ENCODE measurements around the gene PCNX2.
A peak's percentile ranks its signal among the peaks of the same experiment; 100 is the strongest.

The PCNX2 gene

DNA sequence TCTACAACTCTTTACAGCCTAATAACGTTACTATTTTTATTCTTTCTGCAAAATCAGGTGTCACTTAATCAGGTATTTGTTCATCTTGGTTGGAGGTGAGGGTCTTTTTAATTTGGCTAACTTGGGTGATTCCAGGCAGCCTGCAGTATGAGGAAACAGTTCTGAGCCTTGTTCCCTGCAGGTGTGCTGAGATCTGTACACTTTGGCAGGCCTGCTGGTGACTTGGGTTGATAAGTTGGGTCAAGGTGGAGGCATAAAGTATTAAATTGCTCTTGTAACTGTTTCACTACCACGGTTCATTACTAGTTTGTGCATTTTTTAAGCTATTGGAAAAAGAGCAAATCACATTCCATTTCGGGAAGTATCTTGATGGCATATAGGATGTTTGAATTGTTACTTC, 42.0 kb upstream of the PCNX2 start:
- no peak overlapping the region for H3K4me3 ChIP-seq (ENCODE audit: low read length)
- TF ChIP-seq, protein P1, sequence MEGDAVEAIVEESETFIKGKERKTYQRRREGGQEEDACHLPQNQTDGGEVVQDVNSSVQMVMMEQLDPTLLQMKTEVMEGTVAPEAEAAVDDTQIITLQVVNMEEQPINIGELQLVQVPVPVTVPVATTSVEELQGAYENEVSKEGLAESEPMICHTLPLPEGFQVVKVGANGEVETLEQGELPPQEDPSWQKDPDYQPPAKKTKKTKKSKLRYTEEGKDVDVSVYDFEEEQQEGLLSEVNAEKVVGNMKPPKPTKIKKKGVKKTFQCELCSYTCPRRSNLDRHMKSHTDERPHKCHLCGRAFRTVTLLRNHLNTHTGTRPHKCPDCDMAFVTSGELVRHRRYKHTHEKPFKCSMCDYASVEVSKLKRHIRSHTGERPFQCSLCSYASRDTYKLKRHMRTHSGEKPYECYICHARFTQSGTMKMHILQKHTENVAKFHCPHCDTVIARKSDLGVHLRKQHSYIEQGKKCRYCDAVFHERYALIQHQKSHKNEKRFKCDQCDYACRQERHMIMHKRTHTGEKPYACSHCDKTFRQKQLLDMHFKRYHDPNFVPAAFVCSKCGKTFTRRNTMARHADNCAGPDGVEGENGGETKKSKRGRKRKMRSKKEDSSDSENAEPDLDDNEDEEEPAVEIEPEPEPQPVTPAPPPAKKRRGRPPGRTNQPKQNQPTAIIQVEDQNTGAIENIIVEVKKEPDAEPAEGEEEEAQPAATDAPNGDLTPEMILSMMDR (IDR thresholded peaks at IDR 0.05; ENCODE audit: insufficient read depth, low read depth, low read length, missing control alignments): no peak
- no peak for DNase-seq (ENCODE audit: low read depth)

DNA sequence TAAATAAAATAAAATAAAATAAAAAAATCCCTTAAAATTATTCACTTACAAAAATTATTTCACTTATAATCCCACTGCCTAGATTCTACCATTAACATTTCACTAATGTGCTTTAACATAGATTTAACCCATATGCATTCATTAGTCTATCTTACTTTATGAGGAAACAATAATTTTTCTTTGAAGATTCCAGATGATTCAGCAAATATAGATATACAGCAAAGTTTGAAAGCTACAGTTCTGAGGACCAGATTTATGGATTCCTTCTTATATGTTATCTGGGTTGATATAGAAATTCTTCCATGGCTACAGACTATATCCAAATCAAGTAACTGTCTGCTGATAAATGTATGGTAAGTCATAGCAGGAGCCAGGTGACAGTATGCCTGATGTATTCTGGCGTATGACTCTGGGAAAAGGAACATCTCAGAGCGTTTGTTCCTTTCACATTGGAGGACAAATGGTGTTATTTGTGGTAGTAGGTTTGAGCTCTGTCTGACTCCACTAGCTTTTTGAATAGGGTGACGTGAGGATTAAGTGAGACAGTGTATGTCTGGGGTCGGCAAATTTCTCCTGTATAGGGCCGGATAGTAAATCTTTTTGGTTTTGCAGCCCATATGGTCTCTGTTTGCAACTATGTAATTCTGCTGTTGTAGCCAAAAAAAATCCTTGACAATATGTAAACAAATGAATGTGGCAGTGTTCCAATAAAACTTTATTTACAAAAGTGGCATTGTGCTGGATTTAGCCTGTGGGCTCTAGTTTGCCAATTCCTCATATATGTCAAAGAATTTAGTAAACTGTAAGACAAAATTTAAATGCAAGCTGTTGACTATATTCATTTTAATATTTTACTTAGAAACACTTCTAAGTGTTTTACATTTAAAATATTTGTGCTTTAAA, 41.3 kb upstream of the PCNX2 start:
- TF ChIP-seq, protein P1 (IDR thresholded peaks at IDR 0.05; ENCODE audit: insufficient read depth, low read depth, low read length, missing control alignments): no peak

DNA sequence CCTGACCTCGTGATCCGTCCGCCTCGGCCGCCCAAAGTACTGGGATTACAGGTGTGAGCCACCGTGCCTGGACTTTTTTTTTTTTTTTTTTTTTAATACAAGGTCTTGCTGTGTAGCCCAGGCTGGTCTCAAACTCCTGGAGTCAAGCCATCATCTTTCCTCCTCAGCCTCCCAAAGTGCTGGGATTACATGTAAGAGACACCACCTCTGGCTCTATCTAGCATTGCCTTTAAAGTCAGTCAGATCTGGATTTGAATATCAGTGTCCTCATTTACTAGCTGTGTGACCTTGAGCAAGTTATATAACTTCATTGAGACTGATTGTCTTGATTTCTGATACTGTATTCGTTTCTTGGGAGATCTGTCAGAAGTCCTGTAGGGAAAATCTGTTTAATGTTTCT, 38.6 kb upstream of the PCNX2 start:
- DNase-seq (ENCODE audit: low read depth): no peak
- no peak overlapping the region for H3K4me3 ChIP-seq (ENCODE audit: low read length)
- TF ChIP-seq, protein P1 (IDR thresholded peaks at IDR 0.05; ENCODE audit: insufficient read depth, low read depth, low read length, missing control alignments): no peak

More for the DNA sequence above, 41.3 kb upstream of the PCNX2 start:
- H3K4me3 ChIP-seq (ENCODE audit: low read length): no peak overlapping the region
- no peak for DNase-seq (ENCODE audit: low read depth)

DNA sequence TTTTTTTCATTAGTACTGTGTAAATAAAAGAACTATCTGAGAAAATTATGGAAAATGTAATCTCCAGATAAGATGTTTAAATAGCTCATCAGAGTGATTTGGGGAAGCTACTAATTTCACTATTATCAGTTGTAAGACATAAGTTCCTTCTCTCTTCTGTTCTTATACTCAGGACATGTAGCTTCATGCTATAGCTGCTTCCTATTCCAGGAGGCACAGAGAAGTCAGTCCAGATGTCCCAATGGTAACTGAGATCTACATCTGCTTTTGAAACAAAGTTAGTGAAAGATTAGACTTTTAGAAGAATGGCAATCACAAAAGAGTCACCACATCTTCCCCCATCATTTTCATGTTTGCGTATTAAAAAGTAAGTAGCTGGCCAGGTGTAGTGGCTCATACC, 37.6 kb upstream of the PCNX2 start:
- H3K4me3 ChIP-seq (ENCODE audit: low read length): no peak overlapping the region
- TF ChIP-seq, protein P1 (IDR thresholded peaks at IDR 0.05; ENCODE audit: insufficient read depth, low read depth, low read length, missing control alignments): no peak
- DNase-seq (ENCODE audit: low read depth): no peak

DNA sequence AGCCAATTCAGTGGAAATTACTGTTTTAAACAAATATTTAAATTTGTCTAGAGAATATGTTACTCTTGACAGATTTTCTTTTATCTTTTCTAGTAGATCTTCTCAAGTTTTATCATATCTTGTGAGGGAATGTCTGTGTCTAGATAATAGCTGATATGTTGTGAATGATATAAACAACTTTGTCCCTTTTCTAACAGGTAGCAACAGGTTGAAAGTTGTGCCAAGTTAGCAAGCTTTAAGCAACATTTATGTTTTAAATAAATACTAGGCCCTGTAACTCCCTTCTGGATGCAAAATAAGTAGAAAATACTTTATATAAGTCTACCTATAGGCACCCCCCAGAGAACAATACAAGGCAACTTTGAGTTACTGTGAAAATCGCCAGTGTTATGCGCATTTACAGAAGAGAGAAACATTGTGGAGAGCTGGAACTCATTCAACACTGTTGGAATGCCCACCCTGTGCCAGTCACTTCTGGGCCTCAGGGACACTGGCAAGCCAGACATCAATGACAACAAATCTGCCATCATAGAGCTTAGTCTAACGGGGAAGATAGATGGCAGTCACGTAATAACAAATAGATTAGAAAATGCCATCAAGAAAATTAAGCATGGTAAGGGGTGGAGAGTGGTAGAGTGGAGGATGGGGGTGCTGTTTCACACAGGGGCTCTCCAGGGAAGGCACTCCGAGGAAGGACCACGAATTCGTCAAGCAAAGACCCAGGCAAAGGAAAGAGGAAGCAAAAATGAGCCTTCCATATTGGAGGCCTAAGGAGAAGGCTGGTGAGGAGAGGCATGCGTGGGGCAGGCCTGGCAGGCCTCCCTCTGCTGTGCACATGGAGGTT, 36.4 kb upstream of the PCNX2 start:
- TF ChIP-seq, protein P1 (IDR thresholded peaks at IDR 0.05; ENCODE audit: insufficient read depth, low read depth, low read length, missing control alignments): no peak
- DNase-seq (ENCODE audit: low read depth): peak; percentile 10
- H3K4me3 ChIP-seq (ENCODE audit: low read length): no peak overlapping the region

DNA sequence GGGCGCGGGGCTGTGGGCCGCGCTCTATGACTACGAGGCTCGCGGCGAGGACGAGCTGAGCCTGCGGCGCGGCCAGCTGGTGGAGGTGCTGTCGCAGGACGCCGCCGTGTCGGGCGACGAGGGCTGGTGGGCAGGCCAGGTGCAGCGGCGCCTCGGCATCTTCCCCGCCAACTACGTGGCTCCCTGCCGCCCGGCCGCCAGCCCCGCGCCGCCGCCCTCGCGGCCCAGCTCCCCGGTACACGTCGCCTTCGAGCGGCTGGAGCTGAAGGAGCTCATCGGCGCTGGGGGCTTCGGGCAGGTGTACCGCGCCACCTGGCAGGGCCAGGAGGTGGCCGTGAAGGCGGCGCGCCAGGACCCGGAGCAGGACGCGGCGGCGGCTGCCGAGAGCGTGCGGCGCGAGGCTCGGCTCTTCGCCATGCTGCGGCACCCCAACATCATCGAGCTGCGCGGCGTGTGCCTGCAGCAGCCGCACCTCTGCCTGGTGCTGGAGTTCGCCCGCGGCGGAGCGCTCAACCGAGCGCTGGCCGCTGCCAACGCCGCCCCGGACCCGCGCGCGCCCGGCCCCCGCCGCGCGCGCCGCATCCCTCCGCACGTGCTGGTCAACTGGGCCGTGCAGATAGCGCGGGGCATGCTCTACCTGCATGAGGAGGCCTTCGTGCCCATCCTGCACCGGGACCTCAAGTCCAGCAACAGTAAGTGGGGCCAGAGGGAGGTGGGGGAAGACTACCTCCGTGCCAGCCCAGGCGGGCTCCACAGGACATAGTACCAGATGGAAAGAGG, 32.8 kb upstream of the PCNX2 start:
- peak overlapping the region; percentile 76 for H3K4me3 ChIP-seq (ENCODE audit: low read length)
- peak; percentile 54 for DNase-seq (ENCODE audit: low read depth)
- TF ChIP-seq, protein P1 (IDR thresholded peaks at IDR 0.05; ENCODE audit: insufficient read depth, low read depth, low read length, missing control alignments): no peak

Data from epithelial cell of esophagus (primary cell).